IMR-90 (cell line): ENCODE data around the gene SEPTIN3. TPM values are rescaled to one million over a fixed set of nuclear protein-coding genes. Genes with fewer than 3 reads are reported as not detected.

Source experiments
- ATAC-seq: fragments of 200-7000 bp; cut with Tn5 transposase; 2 replicates; pipeline ENCODE4 v1.9.1; 2020; ENCODE audit warnings: low read depth, mild to moderate bottlenecking, moderate library complexity
- BruUV-seq: library from RNA; stranded (reverse); fragments of 400-500 nt; replicated peaks from 2 replicates; lab custom pipeline; 2021; lab: Mats Ljungman, UMichigan
- CTCF ChIA-PET: fragments of 300-600 bp; formaldehyde crosslinking; extraction: SDS; loops from one replicate; lab custom pipeline; 2021; ENCODE audit warnings: antibody characterized with exemption; lab: Yijun Ruan, JAX
- POLR2A ChIA-PET: fragments of 300-600 bp; sonication (Branson Sonifier 250); formaldehyde crosslinking; loops from one replicate; lab custom pipeline; 2022; ENCODE audit warnings: antibody characterized with exemption; ENCODE audit not compliant: unreplicated experiment; lab: Charles Lee
- DNase-seq: peaks from one replicate; pipeline ENCODE4 v3.0.0; 2013
- H2AFZ ChIP-seq: replicated peaks from 2 replicates; pipeline ENCODE3; 2013; ENCODE audit warnings: low read length, mild to moderate bottlenecking; ENCODE audit not compliant: poor library complexity
- H2AK5ac ChIP-seq: 2 replicates; pipeline ENCODE4 v1.6.1; 2013; ENCODE audit warnings: low read depth, low read length, inconsistent platforms
- H2AK9ac ChIP-seq: replicated peaks from 2 replicates; pipeline ENCODE3; 2013; ENCODE audit warnings: mild to moderate bottlenecking, low read depth, low read length, moderate library complexity; ENCODE audit not compliant: poor library complexity
- H2BK120ac ChIP-seq: 2 replicates; pipeline ENCODE4 v1.6.1; 2013; ENCODE audit warnings: low read depth, low read length, inconsistent platforms
- H2BK15ac ChIP-seq: 3 replicates; pipeline ENCODE4 v1.6.1; 2013; ENCODE audit warnings: low read depth, low read length, inconsistent platforms
- H2BK20ac ChIP-seq: 2 replicates; pipeline ENCODE4 v1.6.1; 2013; ENCODE audit warnings: low read depth, mild to moderate bottlenecking, inconsistent platforms, low read length, moderate library complexity
- H2BK5ac ChIP-seq: 2 replicates; pipeline ENCODE4 v1.6.1; 2013; ENCODE audit warnings: mild to moderate bottlenecking, low read depth, low read length, inconsistent platforms; ENCODE audit not compliant: poor library complexity, severe bottlenecking
- H3K14ac ChIP-seq: replicated peaks from 2 replicates; pipeline ENCODE4 v1.6.1; 2013; ENCODE audit warnings: low read depth, low read length, inconsistent platforms
- H3K18ac ChIP-seq: 2 replicates; pipeline ENCODE4 v1.6.1; 2013; ENCODE audit warnings: low read depth, low read length, control low read depth
- H3K23ac ChIP-seq: 2 replicates; pipeline ENCODE4 v1.6.1; 2013; ENCODE audit warnings: low read depth, low read length, inconsistent platforms
- H3K27ac ChIP-seq: 2 replicates; pipeline ENCODE4 v1.5.1; 2013; ENCODE audit warnings: mild to moderate bottlenecking, control low read depth, low read length; ENCODE audit not compliant: insufficient read depth
- H3K27me3 ChIP-seq: 2 replicates; pipeline ENCODE4 v1.6.1; 2013; ENCODE audit warnings: low read length; ENCODE audit not compliant: control insufficient read depth, insufficient read depth
- H3K36me3 ChIP-seq: 2 replicates; pipeline ENCODE4 v1.6.1; 2013; ENCODE audit warnings: low read length, mixed read lengths; ENCODE audit not compliant: control insufficient read depth, insufficient read depth
- H3K4ac ChIP-seq: 2 replicates; pipeline ENCODE4 v1.6.1; 2013; ENCODE audit warnings: low read depth, low read length, inconsistent platforms
- H3K4me1 ChIP-seq: 2 replicates; pipeline ENCODE4 v1.6.1; 2013; ENCODE audit warnings: low read length, mixed read lengths; ENCODE audit not compliant: control insufficient read depth, insufficient read depth
- H3K4me2 ChIP-seq: 2 replicates; pipeline ENCODE4 v1.6.1; 2013; ENCODE audit warnings: low read depth, mild to moderate bottlenecking, control low read depth, low read length, moderate library complexity
- H3K4me3 ChIP-seq: 2 replicates; pipeline ENCODE4 v1.5.1; 2013; ENCODE audit warnings: low read depth, mild to moderate bottlenecking, control low read depth, low read length, moderate library complexity; ENCODE audit not compliant: insufficient read depth
- H3K56ac ChIP-seq: 2 replicates; pipeline ENCODE4 v1.6.1; 2013; ENCODE audit warnings: low read length, inconsistent platforms; ENCODE audit not compliant: insufficient read depth; ENCODE audit errors: extremely low read depth
- H3K79me1 ChIP-seq, 2 experiments: 2 replicates each; pipeline ENCODE4 v1.6.1; 2013; ENCODE audit warnings: low read length in 2 of 2, inconsistent platforms in 1 of 2, low read depth in 1 of 2
- H3K9ac ChIP-seq: 2 replicates; pipeline ENCODE4 v1.6.1; 2013; ENCODE audit warnings: low read depth, low read length, control low read depth
- H3K9me1 ChIP-seq: 2 replicates; pipeline ENCODE4 v1.6.1; 2013; ENCODE audit warnings: low read length, inconsistent platforms; ENCODE audit not compliant: insufficient read depth
- H3K9me3 ChIP-seq: 2 replicates; pipeline ENCODE4 v1.6.1; 2013; ENCODE audit warnings: low read length; ENCODE audit not compliant: control insufficient read depth, insufficient read depth
- H4K20me1 ChIP-seq: 2 replicates; pipeline ENCODE4 v1.6.1; 2013; ENCODE audit warnings: low read length, inconsistent platforms; ENCODE audit not compliant: insufficient read depth
- H4K5ac ChIP-seq: 2 replicates; pipeline ENCODE4 v1.6.1; 2013; ENCODE audit warnings: mild to moderate bottlenecking, low read depth, low read length, control low read depth
- H4K8ac ChIP-seq, 2 experiments: 2 replicates each; pipeline ENCODE4 v1.6.1; 2013; ENCODE audit warnings: low read depth in 2 of 2, low read length in 2 of 2, control low read depth in 1 of 2, inconsistent platforms in 1 of 2
- H4K91ac ChIP-seq: 2 replicates; pipeline ENCODE4 v1.6.1; 2013; ENCODE audit warnings: low read depth, low read length, inconsistent platforms; ENCODE audit not compliant: insufficient read depth
- BHLHE40 ChIP-seq: fragments of 150-350 bp; IDR thresholded peaks from 2 replicates; pipeline ENCODE4 v1.6.1; 2016; ENCODE audit warnings: mild to moderate bottlenecking, low read depth, low read length
- CEBPB ChIP-seq: IDR thresholded peaks from 2 replicates; pipeline ENCODE4 v1.6.1; 2012; ENCODE audit warnings: low read depth, low read length, improper control_type of control experiment
- CHD1 ChIP-seq: IDR thresholded peaks from 2 replicates; pipeline ENCODE4 v1.6.1; 2012; ENCODE audit warnings: low read depth, low read length, improper control_type of control experiment
- MXI1 ChIP-seq: IDR thresholded peaks from 2 replicates; pipeline ENCODE4 v1.6.1; 2012; ENCODE audit warnings: low read depth, mild to moderate bottlenecking, low read length, moderate library complexity, borderline replicate concordance
- RAD21 ChIP-seq: IDR thresholded peaks from 2 replicates; pipeline ENCODE4 v1.6.1; 2012; ENCODE audit warnings: low read length, improper control_type of control experiment
- RCOR1 ChIP-seq: IDR thresholded peaks from 2 replicates; pipeline ENCODE4 v1.6.1; 2012; ENCODE audit warnings: mild to moderate bottlenecking, low read length, improper control_type of control experiment; ENCODE audit not compliant: insufficient replicate concordance
- RFX5 ChIP-seq: IDR thresholded peaks from 2 replicates; pipeline ENCODE4 v1.8.0; 2012; ENCODE audit warnings: low read depth, mild to moderate bottlenecking, low read length, moderate library complexity
- WGBS, 2 experiments: methylation state at CpG; one replicate each; pipeline versions ENCODE4 v1.1.5 to v1.1.7; 2013; ENCODE audit warnings: missing lambda C conversion rate in 2 of 2; ENCODE audit not compliant: insufficient read length in 1 of 2; ENCODE audit errors: extremely low coverage in 2 of 2; 5-methylcytosine and 5-hydroxymethylcytosine counted together
- dilution Hi-C: fragments of 300-500 bp; cut with HindIII; formaldehyde crosslinking; loops from one replicate; pipeline ENCODE4 v1.14.3; 2018; ENCODE audit warnings: low sequenced_read_pairs; ENCODE audit not compliant: unreplicated experiment
- in situ Hi-C: fragments of 300-500 bp; cut with MboI; formaldehyde crosslinking; loops from 3 replicates; pipeline ENCODE4 v1.14.3; 2019; ENCODE audit warnings: low sequenced_read_pairs, inconsistent platforms, mixed read lengths
- intact Hi-C: fragments of 100-400 bp; cut with micrococcal nuclease; formaldehyde crosslinking; loops from 2 replicates; pipeline ENCODE4 v1.10.0; 2022
- polyA plus RNA-seq, 3 experiments: library from polyadenylated mRNA; depleted of rRNA; stranded (reverse); fragments of >200 nt; gene quantifications; 2 replicates each; pipeline ENCODE4 v1.2.3, GENCODE V29; 2012; ENCODE audit warnings: low replicate concordance in 1 of 3
- total RNA-seq: library from RNA; depleted of rRNA; stranded (reverse); fragments of >200 nt; gene quantifications from 2 replicates; pipeline ENCODE4 v1.2.3, GENCODE V29; 2012; rRNA removed
- TF ChIP-seq, protein P1 (sequence below): fragments of 150-350 bp; IDR thresholded peaks from 2 replicates; pipeline ENCODE4 v1.6.1; 2017; ENCODE audit warnings: mild to moderate bottlenecking, antibody characterized with exemption, low read length, low read depth

Gene SEPTIN3
- total and polyA plus RNA-seq, 2 of the 4 experiments (the other 2 are of a cell fraction), result 0.15 to 0.18 TPM

DNA sequence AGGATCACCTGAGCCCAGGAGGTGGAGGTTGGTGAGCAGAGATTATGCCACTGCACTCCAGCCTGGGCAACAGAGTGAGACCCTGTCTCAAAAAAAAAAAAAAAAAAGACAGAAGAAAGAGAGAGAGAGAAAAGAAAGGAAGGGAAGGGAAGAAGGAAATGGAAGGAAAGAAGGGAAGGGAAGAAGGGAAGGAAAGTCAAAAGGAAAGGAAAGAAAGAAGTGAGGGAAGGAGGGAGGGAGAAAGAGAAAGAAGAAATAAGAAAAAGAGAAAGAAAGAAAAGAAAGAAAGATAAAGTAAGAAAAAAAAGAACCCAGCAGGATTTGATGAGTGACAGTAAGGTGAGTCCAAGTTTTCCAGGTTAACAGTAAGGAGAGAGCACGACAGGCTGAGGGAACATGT, 49.0 kb downstream of the SEPTIN3 start:
- Histone ChIP-seq H3K79me1 (no peaks in the 10 kb centered on the region), H4K20me1 (no peaks in the 10 kb centered on the region), H3K4ac (no peak overlapping the region), H2BK120ac (no peak overlapping the region), H3K9ac (no peak overlapping the region), H2AK5ac (no peak overlapping the region), H2AK9ac (no peak overlapping the region), H3K9me3 (no peaks in the 10 kb centered on the region), H2BK5ac (no peak overlapping the region), H2AFZ (no peak overlapping the region), H2BK15ac (no peak overlapping the region), H3K27ac (no peak overlapping the region), H3K36me3 (no peaks in the 10 kb centered on the region), H3K27me3 (peaks cover 19% of the 10 kb centered on the region), H2BK20ac (no peak overlapping the region), H4K91ac (no peak overlapping the region), H3K18ac (no peak overlapping the region), H3K4me2 (no peak overlapping the region), H3K14ac (no peak overlapping the region), H4K5ac (no peak overlapping the region), H3K4me3 (no peak overlapping the region), H3K56ac (no peak overlapping the region), H4K8ac (no peak overlapping the region), H3K23ac (no peak overlapping the region), H3K9me1 (no peaks in the 10 kb centered on the region), H3K4me1 (no peaks in the 10 kb centered on the region)
- no TSS peak for BruUV-seq
- POLR2A ChIA-PET, result no interaction called here
- intact Hi-C loops, result no loop called here
- in situ Hi-C loops, result no loop called here
- WGBS, 2 experiments, result no CpG with 5 or more reads among the region's 1 CpG
- TF ChIP-seq MXI1 (no peak), BHLHE40 (no peak), CEBPB (no peak), RCOR1 (no peak), RAD21 (no peak), CHD1 (no peak), RFX5 (no peak)
- TF ChIP-seq, protein P1, sequence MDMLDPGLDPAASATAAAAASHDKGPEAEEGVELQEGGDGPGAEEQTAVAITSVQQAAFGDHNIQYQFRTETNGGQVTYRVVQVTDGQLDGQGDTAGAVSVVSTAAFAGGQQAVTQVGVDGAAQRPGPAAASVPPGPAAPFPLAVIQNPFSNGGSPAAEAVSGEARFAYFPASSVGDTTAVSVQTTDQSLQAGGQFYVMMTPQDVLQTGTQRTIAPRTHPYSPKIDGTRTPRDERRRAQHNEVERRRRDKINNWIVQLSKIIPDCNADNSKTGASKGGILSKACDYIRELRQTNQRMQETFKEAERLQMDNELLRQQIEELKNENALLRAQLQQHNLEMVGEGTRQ, result no peak
- dilution Hi-C loops, result no loop called here
- ATAC-seq (no peak), DNase-seq (no peak)
- CTCF ChIA-PET, result no interaction called here

Other genes starting within 250 kb of the SEPTIN3 start
- 6.1 and 7.0 TPM in 2 replicates for gene CCDC134, start 168.8 kb upstream of the SEPTIN3 start, total RNA-seq
- 5.1 and 7.5 TPM in 2 replicates for gene CCDC134, start 168.8 kb upstream of the SEPTIN3 start, polyA plus RNA-seq (2012; rRNA removed)
- 8.1 and 9.2 TPM in 2 replicates for gene SREBF2, start 136.3 kb upstream of the SEPTIN3 start, total RNA-seq
- gene SREBF2, start 136.3 kb upstream of the SEPTIN3 start, polyA plus RNA-seq (2012; rRNA removed), result 47.4 and 50.1 TPM in 2 replicates
- not detected in 2 replicates for gene SHISA8, start 54.4 kb upstream of the SEPTIN3 start, total RNA-seq
- not detected in 2 replicates for gene SHISA8, start 54.4 kb upstream of the SEPTIN3 start, polyA plus RNA-seq (2012; rRNA removed)
- gene TNFRSF13C, start 42.6 kb upstream of the SEPTIN3 start, total RNA-seq, result under 0.01 TPM in 1 of 2 replicates, not detected in the other
- gene TNFRSF13C, start 42.6 kb upstream of the SEPTIN3 start, polyA plus RNA-seq (2012; rRNA removed), result 0.14 and 0.16 TPM in 2 replicates
- 14.7 and 18.1 TPM in 2 replicates for gene CENPM, start 22.3 kb upstream of the SEPTIN3 start, total RNA-seq
- 20.1 and 31.3 TPM in 2 replicates for gene CENPM, start 22.3 kb upstream of the SEPTIN3 start, polyA plus RNA-seq (2012; rRNA removed)
- gene WBP2NL, start 29.3 kb downstream of the SEPTIN3 start, total RNA-seq, result not detected in 2 replicates
- not detected in 2 replicates for gene WBP2NL, start 29.3 kb downstream of the SEPTIN3 start, polyA plus RNA-seq (2012; rRNA removed)
- gene NAGA, start 101.4 kb downstream of the SEPTIN3 start, total RNA-seq, result 34.4 and 44.8 TPM in 2 replicates
- 34.3 and 38.6 TPM in 2 replicates for gene NAGA, start 101.4 kb downstream of the SEPTIN3 start, polyA plus RNA-seq (2012; rRNA removed)
- 6.1 and 6.5 TPM in 2 replicates for gene PHETA2, start 104.8 kb downstream of the SEPTIN3 start, total RNA-seq
- gene PHETA2, start 104.8 kb downstream of the SEPTIN3 start, polyA plus RNA-seq (2012; rRNA removed), result 10.0 and 10.9 TPM in 2 replicates
- 2.3 and 2.5 TPM in 2 replicates for gene SMDT1, start 110.3 kb downstream of the SEPTIN3 start, total RNA-seq
- 15.0 and 15.7 TPM in 2 replicates for gene SMDT1, start 110.3 kb downstream of the SEPTIN3 start, polyA plus RNA-seq (2012; rRNA removed)
- gene NDUFA6, start 121.3 kb downstream of the SEPTIN3 start, total RNA-seq, result 48.8 and 92.2 TPM in 2 replicates
- gene NDUFA6, start 121.3 kb downstream of the SEPTIN3 start, polyA plus RNA-seq (2012; rRNA removed), result 81.4 and 89.0 TPM in 2 replicates
- gene CYP2D6, start 161.4 kb downstream of the SEPTIN3 start, total RNA-seq, result under 0.01 TPM in 2 replicates
- gene CYP2D6, start 161.4 kb downstream of the SEPTIN3 start, polyA plus RNA-seq (2012; rRNA removed), result 0.24 TPM in 2 replicates